Tibial nerve (tissue), 4 donors: ENCODE measurements around the gene ASTN2. TPM values are rescaled to one million over a fixed set of nuclear protein-coding genes. Genes with fewer than 3 reads are reported as not detected.

ENCODE experiments used
- DNase-seq, 2 donors: peaks; one replicate each; pipeline ENCODE4 v3.0.0-alpha.2; 2019; ENCODE audit warnings: low spot score in 2 of 2
- H3K27ac ChIP-seq, 4 donors: fragments of 200-600 bp; sonication (generic) in 3 of 4; one replicate each; pipeline ENCODE4 v1.5.1; 2017 to 2019; ENCODE audit warnings: mild to moderate bottlenecking in 1 of 4
- H3K27me3 ChIP-seq, 2 donors: fragments of 200-600 bp; sonication (generic) in 1 of 2; one replicate each; pipeline versions ENCODE4 v1.5.1 to v1.6.0; 2017 to 2019
- H3K36me3 ChIP-seq, 3 donors: fragments of 200-600 bp; sonication (generic); one replicate each; pipeline ENCODE4 v1.5.1; 2018 to 2019
- H3K4me1 ChIP-seq, 4 donors: fragments of 200-600 bp; sonication (generic) in 3 of 4; one replicate each; pipeline ENCODE4 v1.5.1; 2017 to 2019
- H3K4me3 ChIP-seq, 4 donors: fragments of 200-600 bp; sonication (generic) in 3 of 4; one replicate each; pipeline ENCODE4 v1.5.1; 2017 to 2019; ENCODE audit warnings: mild to moderate bottlenecking in 1 of 4, moderate library complexity in 1 of 4
- H3K9me3 ChIP-seq, 4 donors: fragments of 200-600 bp; sonication (generic) in 3 of 4; one replicate each; pipeline ENCODE4 v1.5.1; 2017 to 2019
- EP300 ChIP-seq, 2 donors: sonication (generic); formaldehyde crosslinking; IDR thresholded peaks; one replicate each; pipeline ENCODE4 v1.6.1; 2017; ENCODE audit warnings: antibody characterized with exemption in 2 of 2, mild to moderate bottlenecking in 1 of 2
- POLR2A ChIP-seq, 2 donors: fragments of 450-650 bp; IDR thresholded peaks; one replicate each; pipeline ENCODE4 v1.6.1; 2017; ENCODE audit warnings: antibody characterized with exemption in 2 of 2, mild to moderate bottlenecking in 2 of 2, moderate library complexity in 2 of 2
- WGBS, 2 donors: methylation state at CpG; one replicate each; pipeline ENCODE4 v1.1.5; 2018; 5-methylcytosine and 5-hydroxymethylcytosine counted together
- total RNA-seq, 4 donors: library from RNA; depleted of rRNA; stranded (reverse); fragments of >200 nt; gene quantifications; one replicate each; pipeline ENCODE4 v1.1.0, GENCODE V29; 2016
- TF ChIP-seq, protein P1 (sequence below), 5 experiments: fragments of 200-600 bp in 3 of 5; fragments of 450-650 bp in 2 of 5; sonication (generic) in 3 of 5; IDR thresholded peaks; one replicate each; pipeline ENCODE4 v1.5.1; 2016 to 2019; ENCODE audit warnings: antibody characterized with exemption in 5 of 5, mild to moderate bottlenecking in 3 of 5, moderate library complexity in 2 of 5

The ASTN2 gene
- total RNA-seq, 4 donors from 2014 or later, result 9.0 to 14.9 (median 12.3) TPM

DNA sequence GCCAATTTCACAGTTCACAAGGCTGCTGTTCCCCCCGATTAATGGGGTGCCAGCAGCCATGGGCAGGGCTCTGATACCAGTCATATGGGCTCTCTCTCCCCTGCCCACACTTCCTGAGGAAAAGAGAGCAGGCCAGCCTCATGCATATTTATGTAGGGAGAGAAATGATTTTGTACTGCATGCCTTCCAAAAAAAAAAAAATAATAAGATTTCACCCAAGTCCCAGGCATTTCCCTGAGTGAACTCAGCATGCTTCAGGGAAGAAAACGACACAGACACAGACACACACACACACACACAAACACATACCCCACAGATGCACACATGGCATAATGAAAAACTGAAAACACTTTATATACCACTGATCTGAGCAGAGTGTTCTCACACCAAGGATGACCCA, 232.8 kb downstream of the ASTN2 start:
- Histone ChIP-seq H3K4me3 (no peak overlapping the region), H3K4me1 (no peaks in the 10 kb centered on the region), H3K9me3 (peaks cover 0 to 12% (median 0%) of the 10 kb centered on the region in 4 donors), H3K27ac (no peak overlapping the region), H3K36me3 (no peaks in the 10 kb centered on the region), H3K27me3 (no peaks in the 10 kb centered on the region)
- no peak for DNase-seq
- TF ChIP-seq EP300 (IDR thresholded peaks at IDR 0.05), result no peak
- TF ChIP-seq, protein P1, sequence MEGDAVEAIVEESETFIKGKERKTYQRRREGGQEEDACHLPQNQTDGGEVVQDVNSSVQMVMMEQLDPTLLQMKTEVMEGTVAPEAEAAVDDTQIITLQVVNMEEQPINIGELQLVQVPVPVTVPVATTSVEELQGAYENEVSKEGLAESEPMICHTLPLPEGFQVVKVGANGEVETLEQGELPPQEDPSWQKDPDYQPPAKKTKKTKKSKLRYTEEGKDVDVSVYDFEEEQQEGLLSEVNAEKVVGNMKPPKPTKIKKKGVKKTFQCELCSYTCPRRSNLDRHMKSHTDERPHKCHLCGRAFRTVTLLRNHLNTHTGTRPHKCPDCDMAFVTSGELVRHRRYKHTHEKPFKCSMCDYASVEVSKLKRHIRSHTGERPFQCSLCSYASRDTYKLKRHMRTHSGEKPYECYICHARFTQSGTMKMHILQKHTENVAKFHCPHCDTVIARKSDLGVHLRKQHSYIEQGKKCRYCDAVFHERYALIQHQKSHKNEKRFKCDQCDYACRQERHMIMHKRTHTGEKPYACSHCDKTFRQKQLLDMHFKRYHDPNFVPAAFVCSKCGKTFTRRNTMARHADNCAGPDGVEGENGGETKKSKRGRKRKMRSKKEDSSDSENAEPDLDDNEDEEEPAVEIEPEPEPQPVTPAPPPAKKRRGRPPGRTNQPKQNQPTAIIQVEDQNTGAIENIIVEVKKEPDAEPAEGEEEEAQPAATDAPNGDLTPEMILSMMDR (IDR thresholded peaks at IDR 0.05), result no peak
- TF ChIP-seq POLR2A (IDR thresholded peaks at IDR 0.05), result no peak
- 34 to 49% methylated on average over 2 of the region's 2 CpGs for WGBS, 2 donors

DNA sequence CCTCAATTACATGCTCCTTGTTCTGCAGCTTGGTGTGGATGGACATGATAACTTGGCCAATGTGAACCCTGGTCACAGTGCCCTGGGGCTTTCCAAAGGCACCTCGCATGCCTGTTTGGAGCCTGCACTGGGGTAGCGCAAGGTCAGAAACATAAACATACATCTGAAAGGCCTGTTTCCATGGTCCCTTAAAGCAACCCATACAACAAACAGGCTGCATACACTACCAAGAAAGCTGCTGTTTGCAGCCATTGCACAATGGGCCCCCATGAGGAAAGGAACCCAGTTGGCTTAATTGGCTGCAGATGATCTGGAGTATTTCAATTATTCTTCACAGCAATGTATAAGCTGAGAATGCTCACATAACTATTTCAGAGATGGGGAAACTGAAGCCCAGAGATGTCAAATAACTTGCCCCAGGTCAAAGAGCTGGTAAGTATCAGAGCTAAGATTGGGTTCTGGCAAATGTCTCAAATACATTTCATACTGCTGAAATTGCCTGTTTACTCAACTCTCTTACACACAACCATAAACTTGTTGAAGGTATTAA, 233.9 kb downstream of the ASTN2 start:
- Histone ChIP-seq H3K4me3 (no peak overlapping the region), H3K36me3 (no peaks in the 10 kb centered on the region), H3K27ac (no peak overlapping the region), H3K27me3 (no peaks in the 10 kb centered on the region), H3K4me1 (no peaks in the 10 kb centered on the region), H3K9me3 (peaks cover 0 to 12% (median 0%) of the 10 kb centered on the region in 4 donors)
- 80 to 100% methylated on average over 1 to 2 of the region's 2 CpGs for WGBS, 2 donors
- TF ChIP-seq POLR2A (IDR thresholded peaks at IDR 0.05), result no peak
- no peak for TF ChIP-seq EP300 (IDR thresholded peaks at IDR 0.05)
- TF ChIP-seq, protein P1 (IDR thresholded peaks at IDR 0.05), result no peak
- no peak for DNase-seq

- no peak overlapping the region for H3K27ac ChIP-seq
- no peaks in the 10 kb centered on the region for H3K27me3 ChIP-seq
- H3K36me3 ChIP-seq, result no peaks in the 10 kb centered on the region
- TF ChIP-seq EP300 (IDR thresholded peaks at IDR 0.05) (no peak), POLR2A (IDR thresholded peaks at IDR 0.05) (no peak)
- TF ChIP-seq, protein P1 (IDR thresholded peaks at IDR 0.05), result no peak
- H3K4me1 ChIP-seq, result no peaks in the 10 kb centered on the region
- no peak overlapping the region for H3K4me3 ChIP-seq
- H3K9me3 ChIP-seq, result peaks cover 0 to 12% (median 0%) of the 10 kb centered on the region in 4 donors
- 61 to 67% methylated on average over 5 of the region's 5 CpGs for WGBS, 2 donors
- DNase-seq, result no peak
Observed at GRCh38 chr9:117178596-117179375, 236.1 kb downstream of the ASTN2 start.

DNA sequence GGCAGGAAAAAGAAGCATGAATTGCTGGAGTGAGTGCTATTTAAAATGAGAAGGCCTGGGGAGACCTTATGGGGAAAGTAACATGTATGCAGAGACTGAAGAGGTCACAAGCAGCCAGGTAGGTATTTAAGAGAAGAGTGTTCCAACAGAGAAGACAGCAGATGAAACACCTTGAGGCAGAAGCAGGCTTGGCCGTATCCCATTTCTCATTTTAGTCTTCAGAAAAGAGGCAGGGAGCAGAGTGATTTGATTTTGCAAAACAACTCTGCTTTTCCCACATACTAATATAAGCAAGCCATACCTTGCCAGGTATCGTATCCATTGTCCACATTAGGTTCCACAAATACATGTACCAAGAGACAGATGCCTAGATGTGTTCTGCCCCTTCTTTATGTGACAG, 244.3 kb downstream of the ASTN2 start:
- TF ChIP-seq POLR2A (IDR thresholded peaks at IDR 0.05) (no peak), EP300 (IDR thresholded peaks at IDR 0.05) (no peak)
- TF ChIP-seq, protein P1 (IDR thresholded peaks at IDR 0.05), result no peak
- no peak for DNase-seq
- H3K4me1 ChIP-seq, result no peaks in the 10 kb centered on the region
- no peaks in the 10 kb centered on the region for H3K9me3 ChIP-seq
- 87 to 98% methylated on average over 2 of the region's 2 CpGs for WGBS, 2 donors
- H3K27me3 ChIP-seq, result no peaks in the 10 kb centered on the region
- no peaks in the 10 kb centered on the region for H3K36me3 ChIP-seq
- H3K27ac ChIP-seq, result no peak overlapping the region
- H3K4me3 ChIP-seq, result no peak overlapping the region

DNA sequence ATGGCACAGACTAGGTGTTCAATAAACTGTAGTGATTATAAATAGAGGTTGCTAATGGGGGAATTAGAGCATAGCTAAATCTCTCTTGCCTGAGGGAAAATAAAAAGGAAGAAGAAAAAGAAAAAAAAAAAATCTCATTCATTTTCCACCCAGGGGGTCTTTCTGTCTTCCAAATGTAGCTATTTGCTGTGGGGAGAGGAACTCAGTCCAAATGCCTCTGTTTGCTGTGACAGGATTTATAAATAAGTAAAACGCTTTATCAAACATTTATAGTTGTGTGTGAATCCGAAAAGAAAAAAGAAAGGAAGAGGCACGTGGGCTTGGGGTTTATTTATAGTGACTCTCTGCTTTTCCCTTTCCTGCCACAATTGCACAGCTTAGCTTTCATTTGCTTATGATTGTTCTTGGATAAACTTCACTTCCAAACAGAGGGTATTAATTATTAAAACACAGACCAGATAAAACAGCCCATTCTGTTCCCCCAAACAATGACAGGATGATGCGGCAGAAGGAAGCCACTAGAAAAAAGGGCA, 245.7 kb downstream of the ASTN2 start:
- DNase-seq, result no peak
- H3K9me3 ChIP-seq, result no peaks in the 10 kb centered on the region
- H3K27ac ChIP-seq, result no peak overlapping the region
- H3K27me3 ChIP-seq, result no peaks in the 10 kb centered on the region
- TF ChIP-seq POLR2A (IDR thresholded peaks at IDR 0.05) (no peak), EP300 (IDR thresholded peaks at IDR 0.05) (no peak)
- TF ChIP-seq, protein P1 (IDR thresholded peaks at IDR 0.05), result no peak
- 35 to 39% methylated on average over 4 of the region's 4 CpGs for WGBS, 2 donors
- H3K4me3 ChIP-seq, result no peak overlapping the region
- H3K36me3 ChIP-seq, result no peaks in the 10 kb centered on the region
- H3K4me1 ChIP-seq, result no peaks in the 10 kb centered on the region
